Mucosa of descending colon (tissue), 3 donors: ENCODE data around the gene ANKRD28. TPM values are rescaled to one million over a fixed set of nuclear protein-coding genes. Genes with fewer than 3 reads are reported as not detected.

Experiments used
- ATAC-seq: fragments of 200-7000 bp; cut with Tn5 transposase; one replicate; pipeline ENCODE4 v1.9.1; 2020; ENCODE audit warnings: mild to moderate bottlenecking, moderate library complexity
- DNase-seq, 3 donors: peaks; one replicate each; pipeline ENCODE4 v3.0.0-alpha.2; 2020
- H3K36me3 ChIP-seq: fragments of 200-600 bp; one replicate; pipeline ENCODE4 v1.8.0; 2021; ENCODE audit warnings: low read depth, mild to moderate bottlenecking
- H3K4me1 ChIP-seq: fragments of 200-600 bp; one replicate; pipeline ENCODE4 v1.8.0; 2021; ENCODE audit warnings: low read depth, mild to moderate bottlenecking
- H3K4me3 ChIP-seq: fragments of 200-600 bp; one replicate; pipeline ENCODE4 v1.8.0; 2021; ENCODE audit warnings: mild to moderate bottlenecking
- H3K9me3 ChIP-seq: fragments of 200-600 bp; one replicate; pipeline ENCODE4 v1.8.0; 2021; ENCODE audit warnings: mild to moderate bottlenecking
- intact Hi-C, 2 donors: fragments of 100-400 bp; cut with DNase I in 1 of 2; cut with micrococcal nuclease in 1 of 2; formaldehyde crosslinking; loops; one replicate each; pipeline versions ENCODE4 v1.11.0 to v1.11.1; 2022; cut with DNase I, micrococcal nuclease
- total RNA-seq, 3 donors: library from RNA; stranded (reverse); fragmentation: NEBNext Ultra II Directional in 2 of 3; extraction: Animal tissue kit (Norgen Biotek cat#: 25700) in 2 of 3; gene quantifications; one replicate each; pipeline versions ENCODE4 v1.2.1 to v1.2.4, GENCODE V29; 2021 to 2023
- TF ChIP-seq, protein P1 (sequence below): fragments of 200-600 bp; IDR thresholded peaks from one replicate; pipeline ENCODE4 v1.8.0; 2022; ENCODE audit warnings: antibody characterized with exemption, mild to moderate bottlenecking
- donor health status: DM: no; HTN: no; CAD: no; lungs with moderate emphysema.
- donor health status: DM: no; HTN: no; CAD: no.
- donor health status: DM: no; HTN: yes; CAD: no.

Gene ANKRD28
- total RNA-seq, 3 donors from 2014 or later: 50.5 to 57.3 (median 55.3) TPM

DNA sequence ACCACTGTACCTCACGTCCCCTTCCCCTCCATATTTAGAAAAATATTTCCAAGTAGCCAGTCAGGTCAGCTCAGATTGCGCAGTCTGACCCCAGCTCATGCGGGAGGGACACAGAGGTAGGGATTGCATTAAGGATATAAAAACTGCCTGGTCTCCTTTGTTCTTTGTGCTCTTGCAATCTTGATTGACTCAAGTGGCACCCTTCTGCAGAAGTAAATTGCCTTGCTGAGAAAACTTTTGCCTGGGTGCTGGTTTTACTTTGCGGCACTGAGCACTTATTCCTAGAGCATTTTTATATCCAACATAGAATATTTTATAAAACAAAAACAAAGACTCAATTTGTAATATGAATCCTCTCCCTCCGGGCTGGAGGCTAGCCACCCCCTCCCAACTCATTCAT lies 141.4 kb downstream of the ANKRD28 start:
- intact Hi-C loops: no loop called here
- H3K9me3 ChIP-seq: peaks cover 26% of the 10 kb centered on the region
- no peak for ATAC-seq
- TF ChIP-seq, protein P1, sequence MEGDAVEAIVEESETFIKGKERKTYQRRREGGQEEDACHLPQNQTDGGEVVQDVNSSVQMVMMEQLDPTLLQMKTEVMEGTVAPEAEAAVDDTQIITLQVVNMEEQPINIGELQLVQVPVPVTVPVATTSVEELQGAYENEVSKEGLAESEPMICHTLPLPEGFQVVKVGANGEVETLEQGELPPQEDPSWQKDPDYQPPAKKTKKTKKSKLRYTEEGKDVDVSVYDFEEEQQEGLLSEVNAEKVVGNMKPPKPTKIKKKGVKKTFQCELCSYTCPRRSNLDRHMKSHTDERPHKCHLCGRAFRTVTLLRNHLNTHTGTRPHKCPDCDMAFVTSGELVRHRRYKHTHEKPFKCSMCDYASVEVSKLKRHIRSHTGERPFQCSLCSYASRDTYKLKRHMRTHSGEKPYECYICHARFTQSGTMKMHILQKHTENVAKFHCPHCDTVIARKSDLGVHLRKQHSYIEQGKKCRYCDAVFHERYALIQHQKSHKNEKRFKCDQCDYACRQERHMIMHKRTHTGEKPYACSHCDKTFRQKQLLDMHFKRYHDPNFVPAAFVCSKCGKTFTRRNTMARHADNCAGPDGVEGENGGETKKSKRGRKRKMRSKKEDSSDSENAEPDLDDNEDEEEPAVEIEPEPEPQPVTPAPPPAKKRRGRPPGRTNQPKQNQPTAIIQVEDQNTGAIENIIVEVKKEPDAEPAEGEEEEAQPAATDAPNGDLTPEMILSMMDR: no peak
- no peaks in the 10 kb centered on the region for H3K4me1 ChIP-seq
- no peak for DNase-seq
- H3K36me3 ChIP-seq: no peaks in the 10 kb centered on the region
- H3K4me3 ChIP-seq: no peak overlapping the region

- ATAC-seq: no peak
- TF ChIP-seq, protein P1: no peak
- peaks cover 26% of the 10 kb centered on the region for H3K9me3 ChIP-seq
- H3K4me3 ChIP-seq: no peak overlapping the region
- H3K4me1 ChIP-seq: no peaks in the 10 kb centered on the region
- no peaks in the 10 kb centered on the region for H3K36me3 ChIP-seq
- no peak for DNase-seq
- intact Hi-C loops: no loop called here
Observed at GRCh38 chr3:15654891-15655290, 142.9 kb downstream of the ANKRD28 start.

GRCh38 chr3:15654127-15654526 lies 143.7 kb downstream of the ANKRD28 start:
- H3K36me3 ChIP-seq: no peaks in the 10 kb centered on the region
- H3K4me1 ChIP-seq: no peaks in the 10 kb centered on the region
- peaks cover 26% of the 10 kb centered on the region for H3K9me3 ChIP-seq
- intact Hi-C loops: no loop called here
- no peak overlapping the region for H3K4me3 ChIP-seq
- TF ChIP-seq, protein P1: no peak
- ATAC-seq (no peak), DNase-seq (no peak)

DNA sequence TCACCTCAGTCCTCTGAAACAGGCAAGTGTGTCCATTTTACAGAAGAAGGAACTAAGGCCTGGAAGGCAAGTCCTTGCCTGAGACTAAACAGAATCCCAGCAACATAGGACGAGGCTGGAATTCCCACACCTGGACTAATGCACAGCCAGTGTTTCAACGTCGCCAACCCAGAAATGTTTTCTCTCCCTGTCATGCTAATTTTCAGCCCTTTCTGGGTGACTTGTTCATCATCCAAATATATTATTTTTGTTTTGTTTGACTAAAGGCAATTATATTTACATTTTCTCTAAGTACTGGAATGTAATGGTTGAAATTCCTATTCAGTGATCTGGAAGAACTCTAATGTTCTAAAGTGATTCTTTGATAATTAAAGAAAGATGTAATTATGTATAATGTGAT lies 144.5 kb downstream of the ANKRD28 start:
- no peak for ATAC-seq
- no peak for DNase-seq
- TF ChIP-seq, protein P1: no peak
- intact Hi-C loops: no loop called here
- H3K4me1 ChIP-seq: no peaks in the 10 kb centered on the region
- H3K36me3 ChIP-seq: no peaks in the 10 kb centered on the region
- peaks cover 26% of the 10 kb centered on the region for H3K9me3 ChIP-seq
- H3K4me3 ChIP-seq: no peak overlapping the region

GRCh38 chr3:15651396-15651795 lies 146.4 kb downstream of the ANKRD28 start:
- ATAC-seq: no peak

More at GRCh38 chr3:15651396-15651795, 146.4 kb downstream of the ANKRD28 start:
- Histone ChIP-seq H3K9me3 (peaks cover 11% of the 10 kb centered on the region), H3K4me1 (peaks cover 7% of the 10 kb centered on the region), H3K36me3 (no peaks in the 10 kb centered on the region), H3K4me3 (no peak overlapping the region)
- TF ChIP-seq, protein P1: no peak
- intact Hi-C loops: no loop called here
- DNase-seq: no peak
